ENCODE data around the gene SLC12A2. TPM values are rescaled to one million over a fixed set of nuclear protein-coding genes. Genes with fewer than 3 reads are reported as not detected.

Gene SLC12A2
- total RNA-seq, 1 donor from 2014 or later = 24.1 TPM

- H3K4me3 ChIP-seq = no peak overlapping the region
- H3K9me3 ChIP-seq = no peaks in the 10 kb centered on the region
- H3K27me3 ChIP-seq (ENCODE audit: low read depth) = no peaks in the 10 kb centered on the region
- ATAC-seq (no peak), DNase-seq (no peak)
- H3K27ac ChIP-seq = no peak overlapping the region
- intact Hi-C loops (cut with DNase I) = no loop called here
- H3K4me1 ChIP-seq = no peaks in the 10 kb centered on the region
- H3K36me3 ChIP-seq = no peaks in the 10 kb centered on the region
- no peak for TF ChIP-seq CTCF (IDR thresholded peaks at IDR 0.05)
Measured at GRCh38 chr5:128228521-128228920, 145.0 kb downstream of the SLC12A2 start.

DNA sequence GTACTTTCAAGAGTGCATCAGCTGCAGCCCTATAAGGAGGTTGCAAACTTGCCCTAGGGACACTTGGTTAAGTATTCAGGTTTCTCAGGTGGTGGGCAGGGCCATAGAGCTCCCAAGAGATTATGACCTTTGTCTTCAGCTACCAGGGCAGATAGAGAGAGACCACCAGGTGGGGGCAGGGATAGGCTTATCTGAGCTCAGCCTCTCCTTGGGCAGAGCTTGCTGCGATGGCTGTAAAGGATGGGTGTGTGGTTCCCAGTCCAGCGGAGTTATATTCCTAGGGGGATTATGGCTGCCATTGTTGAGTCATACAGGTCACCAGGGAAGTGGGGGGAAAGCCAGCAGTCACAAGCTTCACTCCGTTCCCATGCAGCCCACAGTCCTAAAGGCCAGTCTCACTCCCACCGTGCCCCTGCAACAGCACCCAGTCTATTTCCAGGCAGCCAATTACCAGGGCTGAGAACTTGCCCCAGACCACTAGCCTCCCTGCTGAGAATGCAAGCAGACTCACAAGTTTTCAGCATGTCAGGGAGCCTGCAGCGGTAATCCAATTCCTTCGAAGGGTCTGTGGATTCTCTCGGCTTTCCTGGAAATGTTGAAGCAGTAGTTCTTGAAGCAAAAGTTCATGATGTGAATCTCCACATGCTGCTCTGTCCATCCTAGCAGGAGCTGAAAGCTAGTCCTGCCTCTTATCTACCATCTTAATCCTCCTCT lies 151.5 kb downstream of the SLC12A2 start:
- no peak for TF ChIP-seq CTCF (IDR thresholded peaks at IDR 0.05)
- Histone ChIP-seq H3K27me3 (ENCODE audit: low read depth) (peaks cover 5% of the 10 kb centered on the region), H3K9me3 (no peaks in the 10 kb centered on the region), H3K4me1 (no peaks in the 10 kb centered on the region), H3K27ac (no peak overlapping the region), H3K4me3 (no peak overlapping the region), H3K36me3 (no peaks in the 10 kb centered on the region)
- DNase-seq (no peak), ATAC-seq (no peak)
- intact Hi-C loops (cut with DNase I) = no loop called here

DNA sequence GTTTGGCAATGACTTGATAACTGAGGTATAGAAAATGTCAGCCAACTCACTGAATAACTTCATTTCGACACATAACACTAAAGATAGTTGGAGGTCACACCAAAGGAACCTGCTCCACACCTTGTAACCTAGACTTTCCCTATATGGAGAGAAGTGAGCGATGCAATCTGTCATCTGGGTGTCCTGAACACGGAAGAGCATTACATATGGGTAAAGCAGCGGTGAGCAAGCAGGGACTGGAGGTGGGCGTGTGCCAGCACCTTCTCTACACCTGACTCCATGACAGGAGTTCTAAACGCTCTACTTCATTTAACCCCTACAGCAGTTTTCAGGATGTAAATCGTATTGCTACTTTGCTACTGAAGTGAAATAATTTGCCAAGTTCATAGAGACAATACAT lies 152.8 kb downstream of the SLC12A2 start:
- no peaks in the 10 kb centered on the region for H3K4me1 ChIP-seq
- TF ChIP-seq CTCF (IDR thresholded peaks at IDR 0.05) = no peak
- H3K27me3 ChIP-seq (ENCODE audit: low read depth) = peaks cover 5% of the 10 kb centered on the region
- H3K36me3 ChIP-seq = no peaks in the 10 kb centered on the region
- no peak overlapping the region for H3K4me3 ChIP-seq
- no peak for ATAC-seq
- H3K27ac ChIP-seq = no peak overlapping the region
- H3K9me3 ChIP-seq = no peaks in the 10 kb centered on the region
- no peak for DNase-seq
- intact Hi-C loops (cut with DNase I) = no loop called here

GRCh38 chr5:128237000-128237399 lies 153.4 kb downstream of the SLC12A2 start:
- ATAC-seq (no peak), DNase-seq (no peak)
- peaks cover 5% of the 10 kb centered on the region for H3K27me3 ChIP-seq (ENCODE audit: low read depth)
- H3K36me3 ChIP-seq = no peaks in the 10 kb centered on the region
- intact Hi-C loops (cut with DNase I) = no loop called here
- H3K27ac ChIP-seq = no peak overlapping the region
- no peaks in the 10 kb centered on the region for H3K4me1 ChIP-seq
- TF ChIP-seq CTCF (IDR thresholded peaks at IDR 0.05) = no peak
- H3K9me3 ChIP-seq = no peaks in the 10 kb centered on the region
- no peak overlapping the region for H3K4me3 ChIP-seq

GRCh38 chr5:128237546-128237945 lies 154.0 kb downstream of the SLC12A2 start:
- DNase-seq = no peak
- intact Hi-C loops (cut with DNase I) = no loop called here
- TF ChIP-seq CTCF (IDR thresholded peaks at IDR 0.05) = no peak

More at GRCh38 chr5:128237546-128237945, 154.0 kb downstream of the SLC12A2 start:
- Histone ChIP-seq H3K4me3 (no peak overlapping the region), H3K36me3 (no peaks in the 10 kb centered on the region), H3K27me3 (ENCODE audit: low read depth) (peaks cover 5% of the 10 kb centered on the region), H3K4me1 (no peaks in the 10 kb centered on the region), H3K27ac (no peak overlapping the region), H3K9me3 (no peaks in the 10 kb centered on the region)
- ATAC-seq = no peak
